ENCODE results near the gene IRAK3.

DNA sequence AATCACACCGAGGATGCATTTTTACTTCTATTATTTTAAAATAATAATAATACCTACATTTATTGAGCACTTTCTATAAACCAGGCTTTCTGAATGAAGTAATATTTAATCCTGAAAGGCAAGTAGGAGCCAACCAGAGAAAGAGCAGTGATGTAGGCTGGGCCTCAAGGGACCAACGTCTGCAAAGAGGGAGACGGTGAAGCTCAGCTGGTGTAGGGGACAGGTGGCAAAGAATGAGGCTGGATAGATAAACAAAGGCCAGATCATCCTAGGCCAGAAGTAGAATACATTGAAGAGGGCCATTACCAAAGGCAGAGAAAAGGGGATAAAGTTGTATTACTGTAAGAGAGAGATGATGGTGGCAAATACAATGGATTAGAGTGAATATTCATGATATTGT, 18.4 kb upstream of the IRAK3 start:
- TF ChIP-seq, protein P1, sequence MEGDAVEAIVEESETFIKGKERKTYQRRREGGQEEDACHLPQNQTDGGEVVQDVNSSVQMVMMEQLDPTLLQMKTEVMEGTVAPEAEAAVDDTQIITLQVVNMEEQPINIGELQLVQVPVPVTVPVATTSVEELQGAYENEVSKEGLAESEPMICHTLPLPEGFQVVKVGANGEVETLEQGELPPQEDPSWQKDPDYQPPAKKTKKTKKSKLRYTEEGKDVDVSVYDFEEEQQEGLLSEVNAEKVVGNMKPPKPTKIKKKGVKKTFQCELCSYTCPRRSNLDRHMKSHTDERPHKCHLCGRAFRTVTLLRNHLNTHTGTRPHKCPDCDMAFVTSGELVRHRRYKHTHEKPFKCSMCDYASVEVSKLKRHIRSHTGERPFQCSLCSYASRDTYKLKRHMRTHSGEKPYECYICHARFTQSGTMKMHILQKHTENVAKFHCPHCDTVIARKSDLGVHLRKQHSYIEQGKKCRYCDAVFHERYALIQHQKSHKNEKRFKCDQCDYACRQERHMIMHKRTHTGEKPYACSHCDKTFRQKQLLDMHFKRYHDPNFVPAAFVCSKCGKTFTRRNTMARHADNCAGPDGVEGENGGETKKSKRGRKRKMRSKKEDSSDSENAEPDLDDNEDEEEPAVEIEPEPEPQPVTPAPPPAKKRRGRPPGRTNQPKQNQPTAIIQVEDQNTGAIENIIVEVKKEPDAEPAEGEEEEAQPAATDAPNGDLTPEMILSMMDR (IDR thresholded peaks at IDR 0.05 in 4 of 5, conservative IDR thresholded peaks at IDR 0.05 in 1 of 5): no peak
- TF ChIP-seq POLR2A (IDR thresholded peaks at IDR 0.05): no peak

Data from gastrocnemius medialis (tissue), 4 donors.